GM08714 (cell line): ENCODE data around the gene PNKP.

Source experiments
- H3K4me3 ChIP-seq: fragments of 200-500 bp; sonication (Bioruptor generic); 2 replicates; pipeline ENCODE4 v1.5.1; 2014; ENCODE audit warnings: mild to moderate bottlenecking, low read length, inconsistent platforms
- ZNF274 ChIP-seq: IDR thresholded peaks from 2 replicates; pipeline ENCODE4 v1.6.1; 2012; ENCODE audit warnings: mild to moderate bottlenecking, low read depth, low read length

Gene PNKP

DNA sequence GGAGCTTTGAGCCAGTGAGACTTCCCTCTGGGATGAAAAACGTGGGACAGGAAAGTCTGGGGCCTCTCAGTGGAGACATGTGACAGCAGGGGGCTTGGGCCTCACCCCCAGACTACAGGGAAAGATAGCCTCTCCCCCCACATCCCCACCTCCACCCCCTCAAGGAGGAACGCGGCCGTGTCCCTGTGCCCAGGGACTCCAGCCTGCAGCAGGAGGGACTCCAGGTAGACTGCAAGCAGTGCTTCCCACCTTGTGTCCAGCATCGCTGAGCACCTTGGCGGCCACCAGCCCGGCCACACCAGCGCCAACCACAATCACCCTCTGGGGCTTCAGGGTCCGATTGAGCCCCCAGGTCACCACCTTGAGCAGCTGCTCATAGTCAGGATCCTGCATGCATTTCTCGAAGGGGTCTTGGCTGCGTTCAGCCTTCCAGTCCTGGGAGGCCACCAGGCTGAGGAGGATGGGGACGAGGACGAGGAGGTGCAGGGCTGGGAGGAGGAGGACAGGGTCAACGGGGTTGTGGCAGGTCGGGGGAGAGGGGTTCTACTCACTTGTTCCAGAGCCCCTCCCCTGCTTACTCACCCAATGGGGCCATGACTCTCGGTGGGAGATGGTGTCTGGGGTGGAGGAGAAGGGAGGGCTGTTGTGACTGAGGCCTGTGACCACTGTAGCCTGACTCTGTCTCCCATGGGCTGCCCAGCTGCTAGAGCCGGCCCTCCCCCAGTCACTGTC, 28.4 kb upstream of the PNKP start:
- TF ChIP-seq ZNF274: no peak
- H3K4me3 ChIP-seq: peak overlapping the region; percentile 47; the same call in 1 of the 2 replicates

DNA sequence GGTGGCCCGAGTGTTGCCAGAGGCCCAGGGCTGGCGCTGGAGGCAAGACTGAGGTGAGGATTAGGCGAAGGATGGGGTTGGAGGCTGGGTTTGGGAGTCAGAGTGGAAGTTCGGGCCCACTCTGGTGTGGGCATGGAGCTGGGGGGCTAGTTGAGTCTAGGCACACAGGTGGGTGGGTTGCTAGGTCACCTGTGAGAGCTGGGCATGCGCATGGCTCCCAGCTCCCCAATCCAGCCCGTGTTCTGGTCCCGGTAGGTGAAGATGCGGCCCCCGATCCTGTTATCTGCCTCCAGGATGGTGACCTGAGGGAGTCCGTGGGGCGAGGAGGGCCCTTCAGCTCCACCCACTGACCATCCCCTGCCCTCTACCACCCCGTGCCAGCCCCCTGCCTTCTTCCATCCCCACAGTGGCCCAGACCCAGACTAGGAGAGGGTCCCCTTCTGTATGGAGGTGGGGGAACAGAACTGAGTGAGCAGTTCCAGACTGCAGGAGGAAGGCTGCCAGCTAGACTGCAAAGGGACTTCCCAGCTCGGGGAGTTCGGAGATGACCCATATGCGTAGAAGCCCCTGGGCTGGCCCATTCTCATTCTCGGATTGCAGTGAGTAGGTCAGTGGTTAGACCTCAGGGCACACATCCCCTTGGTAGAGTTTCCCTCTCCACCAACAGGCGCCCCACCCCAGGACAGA, 27.6 kb upstream of the PNKP start:
- TF ChIP-seq ZNF274: no peak

DNA sequence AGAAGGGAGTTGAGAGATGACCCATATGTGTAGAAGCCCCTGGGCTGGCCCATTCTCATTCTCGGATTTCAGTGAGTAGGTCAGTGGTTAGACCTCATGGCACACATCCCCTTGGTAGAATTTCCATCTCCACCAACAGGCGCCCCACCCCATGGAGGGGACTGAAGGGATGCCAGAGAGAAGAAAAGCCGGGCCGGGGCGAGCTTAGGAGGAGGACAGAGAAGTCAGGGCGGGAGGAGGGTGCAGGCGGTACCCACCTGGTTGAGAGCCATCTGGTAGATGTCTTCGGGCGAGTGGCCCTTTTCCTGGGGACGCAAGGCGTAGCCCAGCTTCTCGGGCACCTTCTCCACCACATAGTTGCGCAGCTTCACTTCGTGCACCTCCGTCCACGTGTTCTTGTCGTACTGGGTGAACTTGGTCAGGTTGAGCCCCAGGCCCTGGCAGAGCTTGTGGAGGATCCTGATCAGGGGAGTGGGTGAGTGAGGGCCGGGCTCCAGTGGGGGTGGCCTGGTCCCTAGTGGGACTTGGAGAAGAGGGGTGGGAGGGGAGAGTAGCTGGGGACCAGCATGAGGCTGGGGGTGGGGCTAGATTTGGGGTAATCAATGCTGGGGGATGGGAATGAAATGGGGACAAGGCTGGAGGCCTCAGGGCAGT, 26.8 kb upstream of the PNKP start:
- no peak overlapping the region for H3K4me3 ChIP-seq
- no peak for TF ChIP-seq ZNF274

More for the DNA sequence above, 27.6 kb upstream of the PNKP start:
- peak overlapping the region; percentile 47; the same call in 1 of the 2 replicates for H3K4me3 ChIP-seq

DNA sequence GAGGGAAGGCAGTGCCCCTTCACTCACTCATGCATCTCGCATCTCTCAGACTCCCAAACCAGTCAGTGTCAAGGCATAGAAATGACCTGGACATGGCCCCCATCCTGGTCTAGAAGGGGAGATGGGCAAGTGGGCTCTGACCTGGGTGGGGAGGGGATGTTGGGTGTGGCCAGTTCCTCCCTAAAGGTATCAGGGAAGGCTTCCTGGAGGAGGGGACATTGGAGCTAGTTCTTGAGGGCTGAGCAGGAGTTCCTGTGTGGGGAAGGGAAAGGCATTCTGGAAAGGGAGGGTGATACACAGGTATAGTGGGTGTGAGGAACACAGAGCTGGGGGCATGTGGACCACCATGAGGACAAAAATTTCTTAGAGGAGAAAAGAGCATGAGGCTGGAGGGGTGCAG, 25.3 kb upstream of the PNKP start:
- no peak overlapping the region for H3K4me3 ChIP-seq
- no peak for TF ChIP-seq ZNF274

DNA sequence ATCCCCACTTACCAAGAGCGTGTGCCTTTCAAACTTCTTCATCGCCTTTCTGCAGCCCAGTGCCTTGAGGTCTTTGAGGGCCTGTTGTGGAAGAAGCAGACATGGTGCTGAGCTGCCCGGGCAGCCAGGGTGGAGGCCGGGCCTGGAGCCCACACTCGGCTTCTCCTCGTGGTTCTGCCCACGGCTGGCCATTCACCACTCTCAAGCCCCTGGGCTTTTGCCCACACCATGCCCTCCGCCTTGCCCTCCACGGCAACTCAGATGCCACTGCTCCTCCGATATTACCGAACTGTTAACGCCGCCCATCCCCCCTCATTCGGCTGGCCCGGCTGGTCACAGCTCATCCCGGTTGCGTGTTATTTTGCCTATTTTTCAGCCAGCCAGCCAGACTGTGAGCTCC, 24.0 kb upstream of the PNKP start:
- TF ChIP-seq ZNF274: no peak
- H3K4me3 ChIP-seq: no peak overlapping the region

DNA sequence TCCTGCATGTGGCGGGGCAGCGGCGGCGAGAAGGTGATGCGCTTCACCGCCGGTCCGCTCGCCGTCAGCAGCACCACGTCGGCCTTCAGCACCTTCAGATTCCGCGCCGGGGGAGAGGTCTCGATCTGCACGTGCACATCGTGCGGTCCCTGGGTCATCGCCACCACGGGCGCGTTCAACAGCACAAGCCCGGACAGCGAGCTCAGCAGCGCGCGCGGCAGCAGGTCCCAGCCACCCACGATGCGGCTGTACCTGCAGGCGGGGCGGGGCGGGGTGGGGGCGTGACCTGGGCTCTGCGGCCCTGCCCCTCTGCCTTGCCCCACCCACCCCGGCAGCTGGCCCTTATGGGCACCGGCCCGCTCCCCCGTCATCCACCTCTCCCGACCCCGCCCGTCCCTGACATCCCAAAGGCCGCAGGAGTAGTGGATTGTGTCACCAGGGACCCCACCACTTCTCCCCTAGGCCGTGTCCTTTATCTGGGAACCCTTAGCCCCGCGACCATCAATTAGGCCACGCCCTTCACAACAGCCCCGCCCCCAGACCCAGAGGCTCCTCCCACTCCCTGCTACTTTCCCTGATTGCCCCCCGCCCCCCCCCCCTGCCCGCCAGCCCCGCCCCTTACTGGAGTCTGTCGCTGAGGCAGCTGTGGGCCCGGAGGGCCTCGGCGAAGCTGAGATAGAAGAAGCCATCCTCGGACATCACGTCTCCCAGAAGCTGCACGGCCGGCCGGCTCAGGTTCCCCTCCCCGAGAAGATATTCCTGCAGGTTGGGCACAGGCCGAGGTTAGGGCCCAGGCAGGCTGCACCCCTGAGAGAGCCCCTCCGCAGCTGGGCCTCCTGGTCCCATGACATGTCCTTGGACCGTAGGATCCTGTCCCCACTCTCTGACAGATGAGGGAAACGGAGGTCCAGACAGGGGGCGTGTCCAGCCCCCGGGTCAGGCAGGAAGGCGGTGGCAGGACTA, 23.3 kb upstream of the PNKP start:
- TF ChIP-seq ZNF274: no peak
- no peak overlapping the region for H3K4me3 ChIP-seq

DNA sequence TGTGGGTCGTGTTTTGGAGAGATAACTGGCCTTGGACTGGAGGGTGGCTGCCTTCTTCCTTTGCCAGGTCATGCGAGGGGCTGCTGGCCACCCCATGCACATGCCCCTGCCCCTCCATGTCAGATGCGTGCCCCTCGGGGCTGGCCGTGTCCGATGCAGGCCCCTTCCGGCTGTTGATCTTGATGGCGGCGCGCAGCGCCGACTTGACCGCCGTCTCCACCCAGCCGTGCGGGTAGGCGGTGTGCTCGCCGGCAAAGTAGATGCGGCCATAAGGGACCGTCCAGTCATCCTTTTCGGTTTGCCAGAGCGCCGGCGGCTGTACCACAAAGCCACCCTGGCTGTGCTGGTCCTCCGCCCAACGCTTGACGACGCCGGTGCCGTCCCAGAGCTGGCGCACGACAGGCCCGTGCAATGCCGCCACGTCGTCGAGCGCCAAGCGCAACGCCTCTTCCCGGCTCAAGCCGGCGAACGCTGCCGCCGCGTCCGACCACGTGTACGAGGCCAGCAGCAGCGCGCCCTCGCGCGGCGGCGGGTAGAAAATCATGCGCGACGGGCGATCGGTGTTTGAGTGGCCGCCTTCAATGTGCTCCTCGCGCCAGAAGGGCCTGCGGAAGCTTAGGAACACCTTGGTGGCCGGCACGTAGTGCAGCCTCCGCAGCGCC, 22.4 kb upstream of the PNKP start:
- TF ChIP-seq ZNF274: no peak
- H3K4me3 ChIP-seq: no peak overlapping the region

DNA sequence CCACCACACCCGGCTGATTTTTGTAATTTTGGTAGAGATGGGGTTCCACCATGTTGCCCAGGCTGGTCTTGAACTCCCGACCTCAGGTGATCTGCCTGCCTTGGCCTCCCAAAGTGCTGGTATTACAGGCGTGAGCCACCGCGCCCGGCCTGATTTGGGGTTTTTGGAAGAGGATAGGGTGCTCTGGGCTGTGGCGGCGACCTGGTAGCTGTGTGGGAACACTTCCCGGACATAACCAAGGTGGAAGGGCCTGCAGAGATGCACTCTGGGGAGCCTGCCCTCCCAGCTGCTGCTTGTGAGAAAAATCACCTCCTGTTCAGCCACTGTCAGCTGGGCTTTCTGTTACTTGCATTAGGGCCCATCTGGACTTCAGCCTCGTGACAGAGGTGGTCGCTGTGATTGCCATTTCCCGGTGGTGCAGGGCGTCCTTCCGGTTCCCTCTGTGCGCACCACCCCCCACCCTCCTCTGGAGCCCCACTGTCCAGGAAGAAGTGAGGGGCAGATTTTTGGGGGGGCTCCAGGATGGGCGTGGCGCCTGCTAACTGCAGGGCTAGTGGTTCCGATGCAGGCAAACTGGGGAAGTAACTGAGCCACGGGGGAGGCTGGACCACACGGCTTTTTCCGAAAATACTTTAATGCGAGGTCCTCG, 21.8 kb upstream of the PNKP start:
- no peak for TF ChIP-seq ZNF274
- H3K4me3 ChIP-seq: no peak overlapping the region

DNA sequence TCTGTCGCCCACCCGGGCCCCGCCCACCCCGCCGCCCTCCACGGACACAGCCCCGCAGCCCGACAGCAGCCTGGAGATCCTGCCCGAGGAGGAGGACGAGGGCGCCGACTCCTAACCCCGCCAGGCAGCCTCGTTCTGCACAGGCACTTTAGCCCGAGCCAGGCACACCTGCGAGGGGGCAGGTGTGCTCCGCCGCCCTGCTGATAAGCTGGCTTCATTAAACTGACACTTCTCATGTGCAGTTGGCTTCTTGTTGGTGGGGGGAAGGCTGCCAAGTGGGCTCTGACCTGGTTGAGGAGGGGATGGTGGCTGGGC, 21.1 kb upstream of the PNKP start:
- no peak for TF ChIP-seq ZNF274
- H3K4me3 ChIP-seq: no peak overlapping the region

DNA sequence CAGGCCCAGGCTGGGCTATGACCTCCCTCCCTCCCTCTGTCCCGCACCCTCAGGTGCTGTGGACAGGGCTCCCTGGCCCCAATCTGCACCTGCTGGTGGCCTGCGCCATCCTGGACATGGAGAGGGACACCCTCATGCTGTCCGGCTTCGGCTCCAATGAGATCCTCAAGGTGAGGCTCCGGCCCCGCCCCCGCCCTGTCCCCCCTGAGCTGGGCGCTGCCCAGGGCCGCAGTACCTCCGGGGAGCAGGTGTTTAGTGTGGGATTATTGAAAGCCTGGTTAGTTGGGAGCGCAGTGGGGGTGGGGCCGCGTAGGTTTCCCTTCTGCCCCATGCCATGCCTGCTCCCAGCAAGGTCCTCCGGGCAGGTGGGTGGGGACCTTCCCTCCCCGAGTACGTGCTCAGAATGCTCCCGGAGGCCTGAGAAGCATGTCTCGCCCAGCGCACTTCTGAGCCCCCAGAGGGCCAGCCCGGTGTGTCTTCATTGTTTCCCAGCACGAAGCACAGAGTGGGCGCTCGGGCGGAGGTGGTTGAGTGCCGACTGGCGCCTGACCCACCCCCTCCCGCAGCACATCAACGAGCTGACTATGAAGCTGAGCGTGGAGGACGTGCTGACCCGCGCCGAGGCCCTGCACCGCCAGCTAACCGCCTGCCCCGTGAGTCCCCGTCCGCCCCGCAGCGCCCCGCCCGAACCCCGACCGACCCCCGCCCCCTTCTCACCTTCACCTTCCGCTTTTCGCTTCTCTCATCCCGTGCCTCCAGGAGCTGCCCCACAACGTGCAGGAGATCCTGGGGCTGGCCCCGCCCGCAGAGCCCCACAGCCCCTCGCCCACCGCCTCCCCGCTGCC, 20.5 kb upstream of the PNKP start:
- H3K4me3 ChIP-seq: no peak overlapping the region
- no peak for TF ChIP-seq ZNF274

DNA sequence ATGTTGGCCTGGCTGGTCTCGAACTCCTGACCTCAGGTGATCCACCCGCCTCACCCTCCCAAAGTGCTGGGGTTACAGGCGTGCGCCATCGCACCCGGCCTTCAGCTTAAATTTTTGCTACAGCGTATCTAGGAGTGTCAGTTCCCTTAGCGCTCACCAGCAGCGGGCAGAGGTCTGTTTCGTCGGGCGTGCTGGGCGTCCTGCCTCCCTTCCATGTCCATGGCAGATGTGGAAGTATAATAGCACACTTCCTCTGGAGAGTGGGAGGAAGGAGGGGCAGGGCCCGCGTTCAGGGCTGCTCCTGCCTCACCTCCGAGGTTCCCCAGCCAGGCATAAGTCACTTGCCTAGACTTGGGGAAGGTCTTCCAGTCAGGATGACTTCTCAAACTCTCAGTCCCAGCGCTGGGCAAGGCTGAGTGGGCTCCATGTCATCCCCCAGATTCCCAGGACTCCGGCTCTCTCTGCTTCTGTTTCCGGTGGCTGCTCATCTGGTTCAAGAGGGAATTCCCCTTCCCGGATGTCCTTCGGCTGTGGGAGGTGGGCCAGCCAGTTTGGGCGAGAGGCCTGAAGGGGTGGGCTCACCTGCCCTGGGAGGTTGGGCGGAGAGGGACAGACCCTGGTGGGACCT, 19.8 kb upstream of the PNKP start:
- TF ChIP-seq ZNF274: no peak
- H3K4me3 ChIP-seq: no peak overlapping the region

DNA sequence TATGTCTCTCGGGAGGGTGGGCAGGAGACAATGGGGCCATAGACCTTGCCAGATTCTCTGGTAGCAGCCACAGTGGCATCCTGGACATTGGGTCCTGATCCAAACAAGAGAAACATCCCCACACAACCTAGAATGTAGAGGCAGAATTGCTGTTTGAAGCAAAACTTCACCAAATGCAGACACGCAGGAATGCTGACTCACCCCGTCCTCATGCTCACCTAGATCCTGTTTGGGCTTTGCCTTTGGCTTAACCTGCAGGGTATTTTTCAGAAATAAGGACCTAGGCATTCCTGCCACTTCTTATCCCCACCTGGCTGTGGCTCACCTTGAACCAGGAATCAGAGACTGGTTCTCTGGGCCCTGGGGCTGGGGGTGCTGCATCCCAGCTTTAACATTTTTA, 17.4 kb upstream of the PNKP start:
- no peak for TF ChIP-seq ZNF274

More for the DNA sequence above, 17.4 kb upstream of the PNKP start:
- no peak overlapping the region for H3K4me3 ChIP-seq
